LHCN-M2 (cell line): Measurements from ENCODE around the gene PLCG2. TPM values are rescaled to one million over a fixed set of nuclear protein-coding genes. Genes with fewer than 3 reads are reported as not detected.
A peak's percentile ranks its signal among the peaks of the same experiment; 100 is the strongest.
"Not testable (repeated sequence)": the region's sequence is repeated elsewhere in the genome, so short reads cannot be mapped to it uniquely, and the experiment has no call there.

Source experiments
- DNase-seq: peaks from one replicate; pipeline ENCODE4 v3.0.0-alpha.2; 2012; ENCODE audit warnings: low read depth
- total RNA-seq: library from RNA; depleted of rRNA; stranded (reverse); fragments of >200 nt; gene quantifications from 2 replicates; pipeline ENCODE4 v1.2.3, GENCODE V29; 2014

The PLCG2 gene
- total RNA-seq, 1 experiment from 2014 or later, result 0.17 TPM

- DNase-seq, result no peak
These were observed 159.5 kb downstream of the PLCG2 start for GRCh38 chr16:81938326-81939163.

- DNase-seq, result no peak
These were observed 160.3 kb downstream of the PLCG2 start for GRCh38 chr16:81939164-81940056.

GRCh38 chr16:81940781-81941560 is 161.9 kb downstream of the PLCG2 start:
- peak; percentile 66 for DNase-seq

- no peak for DNase-seq
These were observed 163.0 kb downstream of the PLCG2 start for GRCh38 chr16:81942007-81942601.

- peak; percentile 88 for DNase-seq
These were observed 166.6 kb downstream of the PLCG2 start for GRCh38 chr16:81945665-81946064.

GRCh38 chr16:81946206-81946605 is 167.1 kb downstream of the PLCG2 start:
- peak; percentile 86 for DNase-seq

- DNase-seq, result no peak
These were observed 172.5 kb downstream of the PLCG2 start for GRCh38 chr16:81951564-81951963.

GRCh38 chr16:81956213-81956948 is 177.3 kb downstream of the PLCG2 start:
- peak; percentile 14 for DNase-seq

GRCh38 chr16:81964808-81965207 is 185.7 kb downstream of the PLCG2 start:
- DNase-seq, result no peak

- no peak for DNase-seq
These were observed 188.3 kb downstream of the PLCG2 start for GRCh38 chr16:81967358-81967757.

GRCh38 chr16:81971853-81972252 is 192.8 kb downstream of the PLCG2 start:
- no peak for DNase-seq

- no peak for DNase-seq
These were observed 194.6 kb downstream of the PLCG2 start for GRCh38 chr16:81973737-81974136.

GRCh38 chr16:81975637-81976036 is 196.5 kb downstream of the PLCG2 start:
- no peak for DNase-seq

- not testable (repeated sequence) for DNase-seq
These were observed 198.3 kb downstream of the PLCG2 start for GRCh38 chr16:81977335-81977942.

GRCh38 chr16:81987121-81987520 is 208.0 kb downstream of the PLCG2 start:
- no peak for DNase-seq

- no peak for DNase-seq
These were observed 208.6 kb downstream of the PLCG2 start for GRCh38 chr16:81987706-81988105.

- no peak for DNase-seq
These were observed 213.8 kb downstream of the PLCG2 start for GRCh38 chr16:81992859-81993258.

- no peak for DNase-seq
These were observed 215.4 kb downstream of the PLCG2 start for GRCh38 chr16:81994485-81994884.

- DNase-seq, result no peak
These were observed 216.6 kb downstream of the PLCG2 start for GRCh38 chr16:81995651-81996050.
